GM12878 (cell line): Measurements from ENCODE around the gene TPST1. TPM values are rescaled to one million over a fixed set of nuclear protein-coding genes. Genes with fewer than 3 reads are reported as not detected.

Experiments
- ATAC-seq: fragments of 200-7000 bp; cut with Tn5 transposase; 3 replicates; pipeline ENCODE4 v1.9.1; 2020; ENCODE audit warnings: mild to moderate bottlenecking, moderate library complexity
- BruUV-seq: library from RNA; stranded (reverse); fragments of 400-500 nt; replicated peaks from 2 replicates; lab custom pipeline; 2021; lab: Mats Ljungman, UMichigan
- CTCF ChIA-PET: fragments of 300-600 bp; sonication (Branson Sonifier 250); formaldehyde crosslinking; extraction: SDS; loops from one replicate; lab custom pipeline; 2021; ENCODE audit warnings: inconsistent platforms; lab: Yijun Ruan, JAX
- POLR2A ChIA-PET: fragments of 350-600 bp; formaldehyde crosslinking; extraction: SDS; loops from one replicate; lab custom pipeline; 2021; ENCODE audit warnings: inconsistent platforms; lab: Charles Lee
- RAD21 ChIA-PET: fragments of 300-600 bp; sonication (Branson Sonifier 250); formaldehyde crosslinking; loops from one replicate; lab custom pipeline; 2023; ENCODE audit warnings: antibody characterized with exemption; ENCODE audit not compliant: unreplicated experiment; lab: Charles Lee
- SMC1A ChIA-PET: fragments of 300-600 bp; sonication (Branson Sonifier 250); formaldehyde crosslinking; loops from one replicate; lab custom pipeline; 2023; ENCODE audit not compliant: unreplicated experiment, uncharacterized antibody; lab: Charles Lee
- DNase-seq: peaks from one replicate; pipeline ENCODE4 v3.0.0-alpha.2; 2011; ENCODE audit warnings: low read depth, low spot score
- FAIRE-seq: peaks from 3 replicates; lab custom pipeline; 2011; peaks lifted over from hg19 to GRCh38; lab: Jason Lieb, UNC
- H2AFZ ChIP-seq: 2 replicates; pipeline ENCODE4 v1.6.0; 2011; ENCODE audit warnings: low read depth, low read length, control low read depth; ENCODE audit not compliant: control insufficient read depth
- H3K27ac ChIP-seq: 2 replicates; pipeline ENCODE4 v1.5.1; 2011; ENCODE audit warnings: control low read depth; ENCODE audit not compliant: control insufficient read depth, insufficient read depth
- H3K27me3 ChIP-seq, 2 experiments: replicated peaks in 1 of 2; 2 replicates each; pipeline versions ENCODE4 v1.6.0 to v1.6.1; 2011; ENCODE audit warnings: low read length in 1 of 2; ENCODE audit not compliant: control insufficient read depth in 2 of 2, insufficient read depth in 2 of 2
- H3K36me3 ChIP-seq, 2 experiments: 2 replicates each; pipeline ENCODE4 v1.5.1; 2011; ENCODE audit warnings: low read length in 1 of 2; ENCODE audit not compliant: control insufficient read depth in 2 of 2, insufficient read depth in 2 of 2
- H3K4me1 ChIP-seq: 2 replicates; pipeline ENCODE4 v1.6.1; 2011; ENCODE audit warnings: mild to moderate bottlenecking, low read length, moderate library complexity, mixed read lengths; ENCODE audit not compliant: control insufficient read depth, insufficient read depth
- H3K4me2 ChIP-seq: 2 replicates; pipeline ENCODE4 v1.6.0; 2011; ENCODE audit warnings: control low read depth; ENCODE audit not compliant: control insufficient read depth, insufficient read depth
- H3K4me3 ChIP-seq: fragments of 200-600 bp; sonication (generic); 2 replicates; pipeline ENCODE4 v1.5.1; 2016
- H3K79me2 ChIP-seq: 2 replicates; pipeline ENCODE4 v1.6.0; 2011; ENCODE audit warnings: low read length; ENCODE audit not compliant: control insufficient read depth, insufficient read depth
- H3K9ac ChIP-seq: 2 replicates; pipeline ENCODE4 v1.8.0; 2011; ENCODE audit warnings: low read length, control low read depth, mixed read lengths; ENCODE audit not compliant: control insufficient read depth, insufficient read depth
- H3K9me3 ChIP-seq: replicated peaks from 3 replicates; pipeline ENCODE4 v1.5.1; 2011; ENCODE audit warnings: mild to moderate bottlenecking, low read length; ENCODE audit not compliant: control insufficient read depth, insufficient read depth
- H4K20me1 ChIP-seq: 2 replicates; pipeline ENCODE4 v1.6.0; 2011; ENCODE audit not compliant: control insufficient read depth, insufficient read depth
- BACH1 ChIP-seq: fragments of 450-650 bp; IDR thresholded peaks from 2 replicates; pipeline ENCODE4 v1.6.1; 2017; ENCODE audit warnings: mild to moderate bottlenecking, borderline replicate concordance
- EED ChIP-seq: sonication (generic); IDR thresholded peaks from 2 replicates; pipeline ENCODE4 v1.6.1; 2016; ENCODE audit warnings: antibody characterized with exemption, low read depth
- EGR1 ChIP-seq, 2 experiments: IDR thresholded peaks; 1 replicate in 1 of 2; 2 replicates in 1 of 2; pipeline ENCODE4 v1.6.1; 2011 to 2012; ENCODE audit warnings: low read depth in 2 of 2, low read length in 2 of 2, borderline replicate concordance in 1 of 2, mild to moderate bottlenecking in 1 of 2, moderate library complexity in 1 of 2
- FOXM1 ChIP-seq: IDR thresholded peaks from 2 replicates; pipeline ENCODE4 v1.6.1; 2012; ENCODE audit warnings: low read depth, mild to moderate bottlenecking, inconsistent platforms, low read length, moderate library complexity
- POU2F2 ChIP-seq: IDR thresholded peaks from 3 replicates; pipeline ENCODE4 v1.6.1; 2011; ENCODE audit warnings: low read depth, mild to moderate bottlenecking, low read length, borderline replicate concordance
- SUZ12 ChIP-seq: fragments of 200-600 bp; sonication (generic); IDR thresholded peaks from one replicate; pipeline ENCODE4 v1.6.1; 2018; ENCODE audit warnings: antibody characterized with exemption, mild to moderate bottlenecking; ENCODE audit not compliant: unreplicated experiment
- TARDBP ChIP-seq: IDR thresholded peaks from 2 replicates; pipeline ENCODE4 v1.6.1; 2016; ENCODE audit warnings: borderline replicate concordance
- ZNF24 ChIP-seq: fragments of 450-650 bp; IDR thresholded peaks from 2 replicates; pipeline ENCODE4 v1.6.1; 2017; ENCODE audit warnings: antibody characterized with exemption, mild to moderate bottlenecking
- WGBS: methylation state at CpG from one replicate; pipeline ENCODE4 v1.1.6; 2016; ENCODE audit warnings: low lambda C conversion rate; ENCODE audit not compliant: insufficient replicate concordance, insufficient coverage; ENCODE audit errors: missing lambda C conversion rate; 5-methylcytosine and 5-hydroxymethylcytosine counted together
- in situ Hi-C: fragments of 300-500 bp; cut with MboI; formaldehyde crosslinking; loops from 9 replicates; pipeline ENCODE4 v1.14.3; 2018; ENCODE audit warnings: mixed read lengths
- intact Hi-C: fragments of 100-400 bp; cut with micrococcal nuclease; formaldehyde crosslinking; loops from one replicate; pipeline ENCODE4 v1.14.2; 2022; ENCODE audit not compliant: unreplicated experiment
- polyA plus RNA-seq, 11 experiments: library from polyadenylated mRNA; depleted of rRNA in 4 of 11; unstranded in 6 of 11; stranded (reverse) in 5 of 11; fragments of >200 nt; fragmentation: Nextera tagmentation in 4 of 11; fragmentation: Illumina TruSeq in 1 of 11; extraction: Ambion mirVana in 4 of 11; extraction: Trizol in 1 of 11; gene quantifications; 1 replicate in 1 of 11; 2 replicates in 10 of 11; pipeline versions ENCODE4 v1.2.1 to v1.2.3, GENCODE V29; 2011 to 2016; ENCODE audit warnings: inconsistent platforms in 2 of 11, missing spikeins in 2 of 11, low read depth in 1 of 11
- total RNA-seq, 4 experiments: library from RNA; depleted of rRNA in 3 of 4; stranded (reverse); fragments of >200 nt in 3 of 4; fragmentation: Illumina TruSeq in 1 of 4; extraction: Trizol in 1 of 4; gene quantifications; 2 replicates each; pipeline versions ENCODE4 v1.2.1 to v1.2.3, GENCODE V29; 2013 to 2021
- TF ChIP-seq, protein P1 (sequence below): IDR thresholded peaks from 2 replicates; pipeline ENCODE4 v1.6.1; 2012; ENCODE audit warnings: low read depth, low read length, improper control_type of control experiment
- TF ChIP-seq, protein P2 (sequence below): IDR thresholded peaks from 2 replicates; pipeline ENCODE4 v1.6.1; 2011; ENCODE audit warnings: low read depth, low read length, improper control_type of control experiment, borderline replicate concordance
- TF ChIP-seq, protein P3 (sequence below): fragments of 450-650 bp; IDR thresholded peaks from 2 replicates; pipeline ENCODE4 v1.6.1; 2017; ENCODE audit warnings: low read depth, mild to moderate bottlenecking, moderate library complexity
- TF ChIP-seq, protein P4 (sequence below): fragments of 450-650 bp; formaldehyde crosslinking; IDR thresholded peaks from 2 replicates; pipeline ENCODE4 v1.4.0; 2020; ENCODE audit warnings: mild to moderate bottlenecking, moderate library complexity

Gene TPST1
- total and polyA plus RNA-seq, 10 of the 15 experiments (the other 5 are each of a cell fraction or from before 2014, with no cell fraction given) = 1.1 to 10.6 (median 7.5) TPM

DNA sequence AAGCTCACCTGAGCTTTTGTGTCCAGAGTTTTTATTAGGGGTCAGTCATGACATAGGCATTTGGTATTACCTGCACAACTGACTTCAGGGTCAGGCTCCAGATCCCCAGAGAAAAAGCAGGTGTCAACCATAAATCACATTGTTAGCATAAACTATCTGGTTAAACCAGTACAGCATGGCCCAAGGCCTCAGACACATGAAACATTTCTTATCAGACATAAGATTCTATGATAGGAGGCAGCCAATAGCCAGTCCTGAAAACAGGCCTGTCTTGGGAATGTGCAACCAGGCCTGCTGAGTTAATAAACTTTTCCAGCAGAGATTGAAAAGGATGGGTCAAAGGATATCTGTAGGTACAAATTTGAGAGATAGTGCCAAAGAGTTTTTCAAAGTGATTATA, 116.1 kb downstream of the TPST1 start (continued):
- TF ChIP-seq, protein P1, sequence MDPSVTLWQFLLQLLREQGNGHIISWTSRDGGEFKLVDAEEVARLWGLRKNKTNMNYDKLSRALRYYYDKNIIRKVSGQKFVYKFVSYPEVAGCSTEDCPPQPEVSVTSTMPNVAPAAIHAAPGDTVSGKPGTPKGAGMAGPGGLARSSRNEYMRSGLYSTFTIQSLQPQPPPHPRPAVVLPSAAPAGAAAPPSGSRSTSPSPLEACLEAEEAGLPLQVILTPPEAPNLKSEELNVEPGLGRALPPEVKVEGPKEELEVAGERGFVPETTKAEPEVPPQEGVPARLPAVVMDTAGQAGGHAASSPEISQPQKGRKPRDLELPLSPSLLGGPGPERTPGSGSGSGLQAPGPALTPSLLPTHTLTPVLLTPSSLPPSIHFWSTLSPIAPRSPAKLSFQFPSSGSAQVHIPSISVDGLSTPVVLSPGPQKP = no peak
- TF ChIP-seq SUZ12 (no peak), ZNF24 (no peak), EGR1 (IDR thresholded peaks at IDR 0.05; ENCODE audit: borderline replicate concordance in 1 of 2, low read depth in 2 of 2, low read length in 2 of 2) (no peak), EED (no peak)
- TF ChIP-seq, protein P2, sequence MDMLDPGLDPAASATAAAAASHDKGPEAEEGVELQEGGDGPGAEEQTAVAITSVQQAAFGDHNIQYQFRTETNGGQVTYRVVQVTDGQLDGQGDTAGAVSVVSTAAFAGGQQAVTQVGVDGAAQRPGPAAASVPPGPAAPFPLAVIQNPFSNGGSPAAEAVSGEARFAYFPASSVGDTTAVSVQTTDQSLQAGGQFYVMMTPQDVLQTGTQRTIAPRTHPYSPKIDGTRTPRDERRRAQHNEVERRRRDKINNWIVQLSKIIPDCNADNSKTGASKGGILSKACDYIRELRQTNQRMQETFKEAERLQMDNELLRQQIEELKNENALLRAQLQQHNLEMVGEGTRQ = no peak

DNA sequence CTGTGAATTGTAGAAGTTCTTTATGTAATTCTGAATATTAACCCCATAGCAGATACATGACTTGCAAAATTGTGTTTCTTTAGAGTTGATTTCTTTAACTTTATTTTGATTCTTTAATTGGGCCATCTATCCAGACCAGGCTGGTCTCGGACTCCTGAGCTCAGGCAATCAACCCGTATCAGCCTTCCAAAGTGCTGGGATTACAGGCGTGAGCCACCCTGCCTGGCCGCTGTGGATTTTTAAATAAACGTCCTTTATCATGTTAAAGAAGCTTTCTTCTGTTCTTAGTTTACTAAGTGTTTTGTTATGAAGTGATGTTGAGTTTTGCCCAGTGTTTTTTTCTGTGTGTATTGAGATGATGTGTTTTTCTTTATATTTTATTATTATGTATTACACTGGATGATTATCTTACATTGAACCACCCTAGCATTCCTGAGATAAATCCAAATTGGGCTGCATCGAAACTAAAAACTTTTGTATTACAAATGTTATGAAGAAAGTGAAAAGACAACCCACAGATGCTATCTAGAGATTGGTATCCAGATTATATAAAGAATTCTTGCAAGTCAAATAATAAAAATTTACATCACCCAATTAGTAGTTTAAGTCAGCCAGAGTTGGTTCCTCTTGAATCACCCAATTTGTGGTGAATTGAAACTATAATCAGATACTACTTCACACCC, 118.1 kb downstream of the TPST1 start:
- ChIA-PET SMC1A (no interaction called here), RAD21 (no interaction called here), CTCF (no interaction called here)
- no peak for TF ChIP-seq TARDBP
- TF ChIP-seq, protein P3, sequence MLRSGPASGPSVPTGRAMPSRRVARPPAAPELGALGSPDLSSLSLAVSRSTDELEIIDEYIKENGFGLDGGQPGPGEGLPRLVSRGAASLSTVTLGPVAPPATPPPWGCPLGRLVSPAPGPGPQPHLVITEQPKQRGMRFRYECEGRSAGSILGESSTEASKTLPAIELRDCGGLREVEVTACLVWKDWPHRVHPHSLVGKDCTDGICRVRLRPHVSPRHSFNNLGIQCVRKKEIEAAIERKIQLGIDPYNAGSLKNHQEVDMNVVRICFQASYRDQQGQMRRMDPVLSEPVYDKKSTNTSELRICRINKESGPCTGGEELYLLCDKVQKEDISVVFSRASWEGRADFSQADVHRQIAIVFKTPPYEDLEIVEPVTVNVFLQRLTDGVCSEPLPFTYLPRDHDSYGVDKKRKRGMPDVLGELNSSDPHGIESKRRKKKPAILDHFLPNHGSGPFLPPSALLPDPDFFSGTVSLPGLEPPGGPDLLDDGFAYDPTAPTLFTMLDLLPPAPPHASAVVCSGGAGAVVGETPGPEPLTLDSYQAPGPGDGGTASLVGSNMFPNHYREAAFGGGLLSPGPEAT = no peak
- no peak for TF ChIP-seq POU2F2
- TF ChIP-seq BACH1 = no peak
- TF ChIP-seq FOXM1 = no peak
- TF ChIP-seq, protein P4, sequence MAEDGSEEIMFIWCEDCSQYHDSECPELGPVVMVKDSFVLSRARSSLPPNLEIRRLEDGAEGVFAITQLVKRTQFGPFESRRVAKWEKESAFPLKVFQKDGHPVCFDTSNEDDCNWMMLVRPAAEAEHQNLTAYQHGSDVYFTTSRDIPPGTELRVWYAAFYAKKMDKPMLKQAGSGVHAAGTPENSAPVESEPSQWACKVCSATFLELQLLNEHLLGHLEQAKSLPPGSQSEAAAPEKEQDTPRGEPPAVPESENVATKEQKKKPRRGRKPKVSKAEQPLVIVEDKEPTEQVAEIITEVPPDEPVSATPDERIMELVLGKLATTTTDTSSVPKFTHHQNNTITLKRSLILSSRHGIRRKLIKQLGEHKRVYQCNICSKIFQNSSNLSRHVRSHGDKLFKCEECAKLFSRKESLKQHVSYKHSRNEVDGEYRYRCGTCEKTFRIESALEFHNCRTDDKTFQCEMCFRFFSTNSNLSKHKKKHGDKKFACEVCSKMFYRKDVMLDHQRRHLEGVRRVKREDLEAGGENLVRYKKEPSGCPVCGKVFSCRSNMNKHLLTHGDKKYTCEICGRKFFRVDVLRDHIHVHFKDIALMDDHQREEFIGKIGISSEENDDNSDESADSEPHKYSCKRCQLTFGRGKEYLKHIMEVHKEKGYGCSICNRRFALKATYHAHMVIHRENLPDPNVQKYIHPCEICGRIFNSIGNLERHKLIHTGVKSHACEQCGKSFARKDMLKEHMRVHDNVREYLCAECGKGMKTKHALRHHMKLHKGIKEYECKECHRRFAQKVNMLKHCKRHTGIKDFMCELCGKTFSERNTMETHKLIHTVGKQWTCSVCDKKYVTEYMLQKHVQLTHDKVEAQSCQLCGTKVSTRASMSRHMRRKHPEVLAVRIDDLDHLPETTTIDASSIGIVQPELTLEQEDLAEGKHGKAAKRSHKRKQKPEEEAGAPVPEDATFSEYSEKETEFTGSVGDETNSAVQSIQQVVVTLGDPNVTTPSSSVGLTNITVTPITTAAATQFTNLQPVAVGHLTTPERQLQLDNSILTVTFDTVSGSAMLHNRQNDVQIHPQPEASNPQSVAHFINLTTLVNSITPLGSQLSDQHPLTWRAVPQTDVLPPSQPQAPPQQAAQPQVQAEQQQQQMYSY (CRISPR knock-in tag) = no peak

More for the DNA sequence above, 118.1 kb downstream of the TPST1 start:
- H3K9me3 ChIP-seq = peaks cover 3% of the 10 kb centered on the region; the same call in 2 of the 3 replicates
- BruUV-seq = no TSS peak
- DNase-seq = no peak
- H2AFZ ChIP-seq = no peak overlapping the region
- WGBS = 70% methylated on average over 6 of the region's 6 CpGs
- no peak overlapping the region for H3K27ac ChIP-seq
- no peak overlapping the region for H3K9ac ChIP-seq
- no peaks in the 10 kb centered on the region for H3K27me3 ChIP-seq
- H3K4me2 ChIP-seq = no peak overlapping the region
- no peaks in the 10 kb centered on the region for H4K20me1 ChIP-seq
- H3K36me3 ChIP-seq = no peaks in the 10 kb centered on the region
- in situ Hi-C loops (no loop called here), intact Hi-C loops (no loop called here)
- no peak for ATAC-seq
- FAIRE-seq = no peak
- no peaks in the 10 kb centered on the region for H3K79me2 ChIP-seq
- POLR2A ChIA-PET = no interaction called here
- H3K4me3 ChIP-seq = no peak overlapping the region
- no peaks in the 10 kb centered on the region for H3K4me1 ChIP-seq
